ENCODE results near the gene FRA10AC1. TPM values are rescaled to one million over a fixed set of nuclear protein-coding genes. Genes with fewer than 3 reads are reported as not detected.

The FRA10AC1 gene
- total RNA-seq, 1 experiment from 2014 or later = 10.4 TPM

- no peak overlapping the region for H3K27ac ChIP-seq
- no peaks in the 10 kb centered on the region for H3K79me2 ChIP-seq (ENCODE audit: low read depth)
- peaks cover 20% of the 10 kb centered on the region; the same call in 1 of the 2 replicates for H3K36me3 ChIP-seq (ENCODE audit: low read depth)
- H3K27me3 ChIP-seq (ENCODE audit: insufficient read depth, low read depth) = no peaks in the 10 kb centered on the region
- ChIA-PET POLR2A (ENCODE audit: unreplicated experiment) (no interaction called here), CTCF (no interaction called here)
- no peaks in the 10 kb centered on the region for H3F3A ChIP-seq (ENCODE audit: insufficient read depth, low read depth)
- BruUV-seq (replicated peaks) = no TSS peak
- H3K9me2 ChIP-seq (ENCODE audit: insufficient read depth) = no peaks in the 10 kb centered on the region
- no peak overlapping the region for H3K4me2 ChIP-seq
- TF ChIP-seq, protein P1, sequence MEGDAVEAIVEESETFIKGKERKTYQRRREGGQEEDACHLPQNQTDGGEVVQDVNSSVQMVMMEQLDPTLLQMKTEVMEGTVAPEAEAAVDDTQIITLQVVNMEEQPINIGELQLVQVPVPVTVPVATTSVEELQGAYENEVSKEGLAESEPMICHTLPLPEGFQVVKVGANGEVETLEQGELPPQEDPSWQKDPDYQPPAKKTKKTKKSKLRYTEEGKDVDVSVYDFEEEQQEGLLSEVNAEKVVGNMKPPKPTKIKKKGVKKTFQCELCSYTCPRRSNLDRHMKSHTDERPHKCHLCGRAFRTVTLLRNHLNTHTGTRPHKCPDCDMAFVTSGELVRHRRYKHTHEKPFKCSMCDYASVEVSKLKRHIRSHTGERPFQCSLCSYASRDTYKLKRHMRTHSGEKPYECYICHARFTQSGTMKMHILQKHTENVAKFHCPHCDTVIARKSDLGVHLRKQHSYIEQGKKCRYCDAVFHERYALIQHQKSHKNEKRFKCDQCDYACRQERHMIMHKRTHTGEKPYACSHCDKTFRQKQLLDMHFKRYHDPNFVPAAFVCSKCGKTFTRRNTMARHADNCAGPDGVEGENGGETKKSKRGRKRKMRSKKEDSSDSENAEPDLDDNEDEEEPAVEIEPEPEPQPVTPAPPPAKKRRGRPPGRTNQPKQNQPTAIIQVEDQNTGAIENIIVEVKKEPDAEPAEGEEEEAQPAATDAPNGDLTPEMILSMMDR (conservative IDR thresholded peaks at IDR 0.05) = no peak
- no peak for TF ChIP-seq EZH2 (IDR thresholded peaks at IDR 0.05; ENCODE audit: low read depth)
- no peak overlapping the region for H3K4me3 ChIP-seq
- H2AFZ ChIP-seq = no peak overlapping the region
- intact Hi-C loops (cut with micrococcal nuclease; ENCODE audit: unreplicated experiment) = no loop called here
- H3K9me3 ChIP-seq (ENCODE audit: insufficient read depth, low read depth) = no peaks in the 10 kb centered on the region
- DNase-seq = no peak
- H4K20me1 ChIP-seq (ENCODE audit: insufficient read depth) = no peaks in the 10 kb centered on the region
- H3K4me1 ChIP-seq (replicated peaks; ENCODE audit: insufficient read depth) = 0 out of 2 replicates have a peak, but pooled peaks cover 1% of the 10 kb centered on the region
These were observed 6.7 kb downstream of the FRA10AC1 start for GRCh38 chr10:93695740-93696139.

GRCh38 chr10:93687737-93688136 is 14.7 kb downstream of the FRA10AC1 start:
- H3F3A ChIP-seq (ENCODE audit: insufficient read depth, low read depth) = no peaks in the 10 kb centered on the region
- no TSS peak for BruUV-seq (replicated peaks)
- POLR2A ChIA-PET (ENCODE audit: unreplicated experiment) = interaction anchor here (0.6 kb wide), 1 partner anchor 85 kb away, joined by 13 read pairs; no protein-coding TSS in a partner anchor

DNA sequence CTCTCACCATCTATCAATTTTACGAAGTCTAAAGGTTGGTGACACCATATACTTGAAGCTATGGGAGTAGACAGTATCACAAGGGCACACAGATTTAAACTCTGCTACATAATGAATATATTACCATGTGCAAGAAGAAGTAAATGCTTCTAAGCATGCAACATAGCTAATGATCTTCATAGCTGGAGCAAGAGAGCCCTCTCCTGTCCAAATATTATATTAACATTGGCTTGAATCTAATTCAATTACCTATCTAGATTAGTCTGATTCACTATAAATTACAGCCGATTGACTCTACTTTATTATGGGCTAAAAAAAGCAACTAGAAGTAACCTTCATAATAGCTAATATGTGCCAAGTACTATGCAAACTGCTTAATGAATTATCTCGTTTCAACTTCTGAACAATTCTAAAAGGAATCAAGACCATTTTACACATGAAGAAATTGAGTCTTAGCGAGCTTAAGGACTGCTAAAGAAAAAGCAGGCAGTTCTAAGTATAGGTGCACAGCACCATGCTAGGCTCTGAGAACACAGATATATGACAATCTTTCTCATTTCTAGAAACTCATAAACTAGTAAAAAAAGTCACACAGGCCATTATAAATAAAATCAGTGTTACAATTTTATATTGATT is 21.9 kb downstream of the FRA10AC1 start:
- Histone ChIP-seq H3K4me3 (no peak overlapping the region), H3K36me3 (ENCODE audit: low read depth) (0 out of 2 replicates have a peak, but pooled peaks cover 5% of the 10 kb centered on the region), H3K9me3 (ENCODE audit: insufficient read depth, low read depth) (no peaks in the 10 kb centered on the region), H3F3A (ENCODE audit: insufficient read depth, low read depth) (no peaks in the 10 kb centered on the region), H3K27me3 (ENCODE audit: insufficient read depth, low read depth) (no peaks in the 10 kb centered on the region), H3K79me2 (ENCODE audit: low read depth) (no peaks in the 10 kb centered on the region), H3K4me2 (no peak overlapping the region), H2AFZ (no peak overlapping the region), H4K20me1 (ENCODE audit: insufficient read depth) (no peaks in the 10 kb centered on the region), H3K27ac (no peak overlapping the region), H3K9me2 (ENCODE audit: insufficient read depth) (no peaks in the 10 kb centered on the region), H3K4me1 (replicated peaks; ENCODE audit: insufficient read depth) (no peaks in the 10 kb centered on the region)
- intact Hi-C loops (cut with micrococcal nuclease; ENCODE audit: unreplicated experiment) = loop anchor here (1.0 to 10.0 kb wide), 3 partner anchors 125 to 316 kb away; no protein-coding TSS in a partner anchor
- ChIA-PET POLR2A (ENCODE audit: unreplicated experiment) (interaction anchor here (0.9 kb wide), 1 partner anchor 126 kb away, joined by 3 read pairs; no protein-coding TSS in a partner anchor), CTCF (interaction anchor here (0.6 to 2.1 kb wide), 2 partner anchors 126 to 225 kb away, joined by 8 to 11 read pairs; no protein-coding TSS in a partner anchor)
- no TSS peak for BruUV-seq (replicated peaks)
- no peak for TF ChIP-seq EZH2 (IDR thresholded peaks at IDR 0.05; ENCODE audit: low read depth)
- TF ChIP-seq, protein P1 (conservative IDR thresholded peaks at IDR 0.05) = peak; percentile 75
- DNase-seq = no peak

More at GRCh38 chr10:93687737-93688136, 14.7 kb downstream of the FRA10AC1 start:
- Histone ChIP-seq H3K4me1 (replicated peaks; ENCODE audit: insufficient read depth) (no peaks in the 10 kb centered on the region), H3K79me2 (ENCODE audit: low read depth) (no peaks in the 10 kb centered on the region), H3K27ac (no peak overlapping the region), H3K9me3 (ENCODE audit: insufficient read depth, low read depth) (no peaks in the 10 kb centered on the region), H3K4me3 (no peak overlapping the region), H3K9me2 (ENCODE audit: insufficient read depth) (no peaks in the 10 kb centered on the region), H2AFZ (no peak overlapping the region), H3K4me2 (no peak overlapping the region), H3K36me3 (ENCODE audit: low read depth) (no peaks in the 10 kb centered on the region), H3K27me3 (ENCODE audit: insufficient read depth, low read depth) (no peaks in the 10 kb centered on the region), H4K20me1 (ENCODE audit: insufficient read depth) (no peaks in the 10 kb centered on the region)
- intact Hi-C loops (cut with micrococcal nuclease; ENCODE audit: unreplicated experiment) = loop anchor here (10.0 kb wide), 1 partner anchor 323 kb away; no protein-coding TSS in a partner anchor
- TF ChIP-seq, protein P1 (conservative IDR thresholded peaks at IDR 0.05) = no peak
- TF ChIP-seq EZH2 (IDR thresholded peaks at IDR 0.05; ENCODE audit: low read depth) = no peak
- CTCF ChIA-PET = no interaction called here
- DNase-seq = no peak

Data from PC-9 (cell line).